HEK293 (cell line): ENCODE data around the gene SAP30L.

Experiments used
- CTCF ChIA-PET: fragments of 350-600 bp; formaldehyde crosslinking; extraction: SDS; loops from one replicate; lab custom pipeline; 2021; ENCODE audit warnings: antibody characterized with exemption; lab: Yijun Ruan, JAX
- POLR2A ChIA-PET: fragments of 300-600 bp; formaldehyde crosslinking; extraction: SDS; loops from one replicate; lab custom pipeline; 2020; ENCODE audit warnings: antibody characterized with exemption, inconsistent platforms; lab: Yijun Ruan, JAX
- H3K27ac ChIP-seq: fragments of 200-500 bp; sonication (Bioruptor generic); 2 replicates; pipeline ENCODE4 v1.5.1; 2014; ENCODE audit warnings: low read depth, low read length, control low read depth, inconsistent platforms; ENCODE audit errors: extremely low read depth
- H3K36me3 ChIP-seq, 2 experiments: fragments of 200-500 bp in 1 of 2; sonication (Bioruptor generic) in 1 of 2; 1 replicate in 1 of 2; 2 replicates in 1 of 2; pipeline ENCODE4 v1.5.1; 2014 to 2017; ENCODE audit warnings: inconsistent platforms in 2 of 2, low read length in 2 of 2; ENCODE audit not compliant: control insufficient read depth in 2 of 2, insufficient read depth in 1 of 2
- H3K4me1 ChIP-seq: fragments of 200-500 bp; sonication (Bioruptor generic); 2 replicates; pipeline ENCODE4 v1.5.1; 2014; ENCODE audit warnings: mild to moderate bottlenecking, low read length, inconsistent platforms; ENCODE audit not compliant: control insufficient read depth, insufficient read depth
- H3K4me3 ChIP-seq: 2 replicates; pipeline ENCODE4 v1.5.1; 2011; ENCODE audit warnings: low read depth, mild to moderate bottlenecking, control low read depth, low read length, moderate library complexity
- H3K9me3 ChIP-seq: fragments of 200-500 bp; sonication (Bioruptor generic); 2 replicates; pipeline ENCODE4 v1.5.1; 2014; ENCODE audit warnings: low read depth, low read length, inconsistent platforms; ENCODE audit not compliant: control insufficient read depth, insufficient read depth
- GLIS2 ChIP-seq: fragments of 450-650 bp; formaldehyde crosslinking; IDR thresholded peaks from 2 replicates; pipeline ENCODE4 v1.5.1; 2016; ENCODE audit warnings: missing biosample characterization, missing genetic modification characterization
- HOXA7 ChIP-seq: sonication (generic); formaldehyde crosslinking; IDR thresholded peaks from 2 replicates; pipeline ENCODE4 v1.8.1; 2022; ENCODE audit warnings: missing genetic modification reagents, borderline replicate concordance
- MZF1 ChIP-seq: fragments of 450-650 bp; formaldehyde crosslinking; IDR thresholded peaks from 2 replicates; pipeline ENCODE4 v1.5.1; 2017; ENCODE audit warnings: missing biosample characterization, missing genetic modification characterization, borderline replicate concordance
- PRDM4 ChIP-seq: fragments of 450-650 bp; formaldehyde crosslinking; IDR thresholded peaks from 2 replicates; pipeline ENCODE4 v1.5.1; 2017; ENCODE audit warnings: missing biosample characterization, missing genetic modification characterization
- SCRT1 ChIP-seq: fragments of 450-650 bp; formaldehyde crosslinking; IDR thresholded peaks from 2 replicates; pipeline ENCODE4 v1.5.1; 2016; ENCODE audit warnings: missing biosample characterization, missing genetic modification characterization, borderline replicate concordance
- ZBTB1 ChIP-seq: fragments of 450-650 bp; formaldehyde crosslinking; IDR thresholded peaks from 2 replicates; pipeline ENCODE4 v1.5.1; 2016; ENCODE audit warnings: missing biosample characterization, missing genetic modification characterization
- ZFP37 ChIP-seq: fragments of 450-650 bp; formaldehyde crosslinking; IDR thresholded peaks from 2 replicates; pipeline ENCODE4 v1.5.1; 2016; ENCODE audit warnings: missing biosample characterization, missing genetic modification characterization
- ZNF121 ChIP-seq: fragments of 450-650 bp; formaldehyde crosslinking; IDR thresholded peaks from 2 replicates; pipeline ENCODE4 v1.5.1; 2016; ENCODE audit warnings: missing biosample characterization, missing genetic modification characterization
- ZNF223 ChIP-seq: fragments of 450-650 bp; formaldehyde crosslinking; IDR thresholded peaks from 2 replicates; pipeline ENCODE4 v1.5.1; 2016; ENCODE audit warnings: missing biosample characterization, missing genetic modification characterization
- ZNF280D ChIP-seq: fragments of 450-650 bp; formaldehyde crosslinking; IDR thresholded peaks from 2 replicates; pipeline ENCODE4 v1.5.1; 2016; ENCODE audit warnings: missing biosample characterization, missing genetic modification characterization
- ZNF350 ChIP-seq: fragments of 450-650 bp; formaldehyde crosslinking; IDR thresholded peaks from 2 replicates; pipeline ENCODE4 v1.5.0; 2017; ENCODE audit warnings: missing biosample characterization, mild to moderate bottlenecking, missing genetic modification characterization
- ZNF488 ChIP-seq: fragments of 450-650 bp; formaldehyde crosslinking; IDR thresholded peaks from 2 replicates; pipeline ENCODE4 v1.5.1; 2016; ENCODE audit warnings: missing biosample characterization, missing genetic modification characterization
- ZNF514 ChIP-seq: fragments of 450-650 bp; formaldehyde crosslinking; IDR thresholded peaks from 2 replicates; pipeline ENCODE4 v1.5.1; 2016; ENCODE audit warnings: missing biosample characterization, missing genetic modification characterization
- ZNF600 ChIP-seq: fragments of 450-650 bp; formaldehyde crosslinking; IDR thresholded peaks from 2 replicates; pipeline ENCODE4 v1.5.1; 2016; ENCODE audit warnings: missing biosample characterization, missing genetic modification characterization

SAP30L gene

GRCh38 chr5:154464438-154464837 lies 18.6 kb downstream of the SAP30L start:
- POLR2A ChIA-PET = no interaction called here
- TF ChIP-seq ZNF488 (tag by site-specific recombination) (no peak), ZNF223 (tag by site-specific recombination) (no peak), ZNF600 (tag by site-specific recombination) (no peak), PRDM4 (tag by site-specific recombination) (peak; percentile 65), ZNF514 (tag by site-specific recombination) (no peak), HOXA7 (CRISPR knock-in tag) (no peak), ZNF121 (tag by site-specific recombination) (no peak)
- TF ChIP-seq, all 188 proteins: peak for 1
- Histone ChIP-seq H3K9me3 (no peaks in the 10 kb centered on the region), H3K36me3 (peaks cover 0 to 2% of the 10 kb centered on the region in 2 experiments; a peak in 1 of 3 replicates), H3K4me1 (no peaks in the 10 kb centered on the region), H3K4me3 (no peak overlapping the region), H3K27ac (no peak overlapping the region)
- CTCF ChIA-PET = interaction anchor here (0.7 to 8.5 kb wide), 6 partner anchors 43 to 392 kb away, joined by 3 to 147 read pairs (median 6); no protein-coding TSS in a partner anchor

- no peak for TF ChIP-seq ZNF350 (tag by site-specific recombination)
- ChIA-PET CTCF (interaction anchor here (1.4 to 8.5 kb wide), 4 partner anchors 9 to 392 kb away, joined by 3 to 147 read pairs (median 14); no protein-coding TSS in a partner anchor), POLR2A (no interaction called here)
Measured at GRCh38 chr5:154465169-154465568, 19.4 kb downstream of the SAP30L start.

GRCh38 chr5:154466147-154466546 lies 20.4 kb downstream of the SAP30L start:
- Histone ChIP-seq H3K27ac (no peak overlapping the region), H3K36me3 (no peaks in the 10 kb centered on the region), H3K4me1 (peaks cover 12% of the 10 kb centered on the region), H3K9me3 (no peaks in the 10 kb centered on the region), H3K4me3 (no peak overlapping the region)
- ChIA-PET CTCF (interaction anchor here (0.7 to 8.5 kb wide), 14 partner anchors 10 to 393 kb away, joined by 3 to 147 read pairs (median 4); no protein-coding TSS in a partner anchor), POLR2A (no interaction called here)
- TF ChIP-seq ZBTB1 (tag by site-specific recombination) (no peak), GLIS2 (tag by site-specific recombination) (no peak)

More at GRCh38 chr5:154465169-154465568, 19.4 kb downstream of the SAP30L start:
- Histone ChIP-seq H3K4me3 (no peak overlapping the region), H3K9me3 (no peaks in the 10 kb centered on the region), H3K27ac (no peak overlapping the region), H3K36me3 (no peaks in the 10 kb centered on the region), H3K4me1 (peaks cover 5% of the 10 kb centered on the region; the same call in 1 of the 2 replicates)

- Histone ChIP-seq H3K27ac (no peak overlapping the region), H3K4me1 (peaks cover 12% of the 10 kb centered on the region), H3K9me3 (no peaks in the 10 kb centered on the region), H3K4me3 (no peak overlapping the region), H3K36me3 (no peaks in the 10 kb centered on the region)
- ChIA-PET CTCF (interaction anchor here (0.6 to 8.5 kb wide), 21 partner anchors 17 to 582 kb away, joined by 3 to 147 read pairs (median 4); no protein-coding TSS in a partner anchor), POLR2A (no interaction called here)
- TF ChIP-seq ZNF280D = no peak
- TF ChIP-seq SCRT1 (tag by site-specific recombination) = no peak
- no peak for TF ChIP-seq ZFP37 (tag by site-specific recombination)
- TF ChIP-seq HOXA7 (CRISPR knock-in tag) = no peak
- TF ChIP-seq MZF1 (tag by site-specific recombination) = no peak
Measured at GRCh38 chr5:154466671-154467070, 20.9 kb downstream of the SAP30L start.
